ENCODE results near the gene SPTBN1.

Gene SPTBN1

DNA sequence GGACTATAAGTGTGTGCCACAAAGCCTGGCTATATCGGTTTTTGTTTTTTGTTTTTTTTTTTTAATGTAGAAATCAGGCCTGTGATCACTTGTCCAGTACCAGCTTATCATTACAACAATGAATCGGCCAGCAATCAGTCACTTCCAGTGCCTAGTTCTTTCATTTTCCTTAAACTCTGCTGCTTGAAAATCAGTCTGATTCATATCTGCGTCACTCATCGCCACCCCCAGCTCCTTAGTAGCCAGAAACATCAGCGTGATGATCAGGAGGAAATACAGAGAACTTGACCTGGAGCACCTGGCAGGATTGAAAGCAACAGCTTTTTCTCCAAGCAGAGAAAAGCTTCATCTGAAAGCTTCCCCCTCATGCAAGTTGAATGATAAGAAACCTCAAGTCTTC, 75.4 kb downstream of the SPTBN1 start:
- FAIRE-seq = no peak

DNA sequence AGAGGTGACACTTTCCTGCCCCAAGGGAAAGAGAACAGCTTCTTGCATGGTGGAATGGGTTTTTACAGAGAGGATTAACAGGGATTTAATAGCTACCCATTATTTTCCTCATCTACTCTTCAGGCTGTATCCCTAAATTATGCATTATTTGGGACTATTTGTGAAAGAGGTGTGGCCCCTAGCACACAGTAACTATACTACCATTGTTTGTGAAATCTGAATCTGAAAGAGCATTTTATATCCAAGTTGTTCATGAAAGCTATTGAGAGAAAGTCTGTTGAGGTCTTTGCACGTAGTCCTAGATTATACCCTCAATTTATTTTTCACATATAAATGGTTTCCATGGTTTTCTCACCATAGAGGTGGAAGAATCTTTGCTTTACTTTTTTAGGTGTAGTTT, 78.1 kb downstream of the SPTBN1 start:
- no peak for FAIRE-seq

DNA sequence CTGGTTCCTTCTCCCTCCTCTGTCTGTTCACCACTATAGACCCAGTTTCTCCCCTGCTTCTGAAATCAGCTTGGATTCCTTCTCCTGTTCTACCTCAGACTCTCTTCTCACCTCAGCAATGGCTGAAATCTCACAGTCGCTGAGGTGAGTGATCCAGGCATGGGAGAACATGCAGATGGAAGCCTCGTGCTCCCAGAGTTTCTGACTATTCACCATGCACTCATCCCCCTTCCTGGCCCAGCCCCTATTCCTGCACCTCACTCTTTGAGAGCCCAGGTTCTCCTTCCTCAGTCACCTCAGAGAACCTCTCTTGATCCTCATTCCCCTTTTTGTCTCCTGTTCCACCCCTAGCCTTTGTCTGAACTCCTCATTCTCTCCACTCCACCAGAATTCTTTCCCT, 78.5 kb downstream of the SPTBN1 start:
- FAIRE-seq = no peak

DNA sequence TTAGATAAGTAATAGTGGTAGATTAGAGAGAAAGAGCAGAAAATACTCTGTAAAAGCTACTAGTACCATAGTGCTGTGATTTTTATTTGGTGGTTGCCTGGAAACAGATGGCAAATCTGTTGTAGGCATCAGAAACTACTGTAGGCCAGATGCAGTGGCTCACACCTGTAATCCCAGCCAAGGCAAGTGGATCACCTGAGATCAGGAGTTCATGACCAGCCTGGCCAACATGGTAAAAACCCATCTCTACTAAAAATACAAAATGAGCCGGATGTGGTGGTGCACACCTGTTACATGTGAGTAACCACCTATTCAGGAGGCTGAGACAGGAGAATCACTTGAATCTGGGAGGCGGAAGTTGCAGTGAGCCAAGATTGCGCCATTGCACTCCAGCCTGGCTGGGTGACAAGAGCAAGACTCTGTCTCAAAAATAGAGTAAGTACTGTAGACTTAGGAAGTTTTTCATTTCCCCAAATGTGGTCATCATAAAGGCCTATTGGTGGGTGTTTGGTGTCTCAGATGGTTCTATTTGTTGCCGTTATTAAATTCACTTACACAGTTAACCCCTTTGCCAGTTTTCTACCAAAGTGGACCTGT, 79.6 kb downstream of the SPTBN1 start:
- FAIRE-seq = no peak

DNA sequence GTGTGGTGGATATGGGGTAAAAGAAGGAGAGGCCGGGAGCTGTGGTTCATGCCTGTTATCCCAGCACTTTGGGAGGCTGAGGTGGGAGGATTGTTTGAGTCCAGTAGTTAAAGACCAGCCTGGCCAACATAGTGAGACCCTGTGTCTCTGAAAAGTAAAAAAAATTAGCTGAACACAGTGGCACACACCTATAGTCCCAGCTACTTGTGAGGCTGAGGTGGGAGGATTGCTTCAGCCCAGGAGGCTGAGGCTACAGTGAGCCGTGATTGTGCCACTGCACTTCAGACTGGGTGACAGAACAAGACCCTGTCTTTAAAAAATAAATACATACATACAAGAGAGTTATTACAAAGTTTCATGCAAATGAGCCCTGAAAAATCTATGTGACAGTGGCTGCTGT, 80.6 kb downstream of the SPTBN1 start:
- no peak for FAIRE-seq

DNA sequence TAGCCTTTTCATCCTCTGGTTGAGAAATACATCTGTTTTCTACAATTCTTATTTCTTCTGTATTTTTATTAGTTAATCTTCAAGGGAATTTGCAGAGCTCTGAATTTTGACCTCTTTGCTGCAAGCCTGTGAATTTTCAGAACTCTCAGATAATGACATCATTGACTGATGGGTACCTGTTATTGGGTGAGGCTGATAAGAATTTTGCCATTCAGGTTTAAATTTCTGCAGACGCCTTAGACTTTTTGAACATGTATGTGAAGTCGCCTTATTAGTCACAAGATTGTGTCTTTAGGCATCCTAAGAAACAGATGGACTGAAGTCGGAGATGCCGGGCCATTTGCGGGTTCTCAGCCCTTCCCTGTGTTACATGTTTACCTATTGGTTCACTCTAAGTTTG, 82.4 kb downstream of the SPTBN1 start:
- FAIRE-seq = no peak

DNA sequence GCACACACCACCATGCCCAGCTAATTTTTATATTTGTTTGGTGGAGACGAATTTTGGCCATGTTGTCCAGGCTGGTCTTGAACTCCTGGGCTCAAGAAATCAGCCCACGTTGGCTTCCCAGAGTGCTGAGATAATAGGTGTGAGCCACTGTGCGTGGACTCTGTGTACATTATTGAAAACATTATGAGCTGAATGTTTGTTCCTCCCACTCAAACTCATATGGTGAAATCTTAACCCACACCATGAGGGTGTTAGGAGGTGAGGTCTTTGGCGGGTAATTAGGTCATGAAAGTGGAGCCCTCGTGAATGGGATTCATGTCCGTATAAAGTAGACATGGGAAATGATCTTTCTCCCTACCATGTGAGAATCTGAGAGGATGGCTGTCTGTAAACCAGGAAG, 83.6 kb downstream of the SPTBN1 start:
- FAIRE-seq = no peak

DNA sequence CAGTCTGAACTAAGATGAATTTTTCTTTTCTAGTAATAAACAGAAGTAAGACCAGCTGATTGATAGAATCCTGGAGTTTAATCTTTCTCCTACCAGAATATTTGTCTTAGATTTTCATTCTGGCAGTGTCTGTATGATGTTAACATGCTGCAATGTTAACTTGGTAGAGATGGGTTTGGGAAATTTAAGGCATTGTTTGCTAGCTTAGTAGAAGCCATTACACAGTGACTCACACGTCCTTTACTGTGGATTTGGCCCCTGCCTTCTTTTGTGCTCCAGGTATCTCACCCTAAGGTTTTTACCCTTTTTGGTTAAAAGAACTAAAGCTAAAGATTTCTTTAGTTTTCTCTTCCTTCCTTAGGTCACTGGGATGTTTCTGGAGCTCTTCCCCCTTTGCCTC, 84.1 kb downstream of the SPTBN1 start:
- FAIRE-seq = no peak

DNA sequence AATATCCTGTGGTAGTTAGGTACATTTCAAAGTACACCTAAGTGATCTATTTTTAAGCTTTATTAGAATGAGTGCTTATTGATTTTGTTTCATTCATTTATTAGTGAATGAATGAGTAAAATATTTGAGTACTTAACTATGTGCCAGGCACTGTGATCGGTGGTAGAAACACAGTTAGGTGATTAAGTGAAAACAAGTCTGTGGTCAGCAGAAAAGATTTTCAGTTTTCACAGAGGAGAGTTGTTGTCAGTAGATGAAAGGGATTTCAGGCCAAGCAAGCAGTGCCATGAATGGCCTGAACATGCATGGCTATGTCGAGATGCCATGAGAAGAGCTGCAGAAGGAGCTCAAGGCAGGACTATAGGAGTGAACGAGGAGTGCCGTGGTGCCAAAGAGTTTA, 85.9 kb downstream of the SPTBN1 start:
- no peak for FAIRE-seq

DNA sequence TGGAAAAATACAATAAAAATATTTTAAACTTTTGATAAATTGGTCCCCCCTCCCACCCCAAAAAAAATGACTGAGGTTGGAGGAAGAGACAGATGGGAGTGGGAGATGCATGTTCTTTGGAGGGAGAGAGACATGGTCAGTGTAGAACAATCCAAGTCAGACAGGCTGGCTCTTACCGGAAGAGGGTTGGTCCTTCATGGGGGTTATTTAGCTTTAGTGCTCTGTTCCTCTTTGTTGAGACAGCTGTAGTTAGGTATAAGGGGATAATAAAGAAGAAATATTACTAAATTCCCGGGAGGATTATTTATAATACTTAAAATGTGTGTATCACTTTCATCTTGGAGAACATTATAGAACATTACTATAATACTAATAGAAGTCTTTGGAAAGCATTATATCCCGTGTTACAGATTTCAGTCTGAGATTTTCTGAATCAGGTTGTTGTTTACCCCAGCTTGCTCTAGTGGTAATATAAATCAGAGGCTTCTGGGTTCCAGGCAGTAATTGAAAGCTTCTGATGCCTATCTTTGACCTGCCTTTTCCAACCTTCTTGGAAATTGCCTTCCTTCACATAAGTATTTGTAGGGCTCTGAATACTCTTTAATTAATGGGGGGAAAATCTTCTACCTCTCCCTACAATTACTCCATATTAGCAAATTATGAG, 87.7 kb downstream of the SPTBN1 start:
- no peak for FAIRE-seq

DNA sequence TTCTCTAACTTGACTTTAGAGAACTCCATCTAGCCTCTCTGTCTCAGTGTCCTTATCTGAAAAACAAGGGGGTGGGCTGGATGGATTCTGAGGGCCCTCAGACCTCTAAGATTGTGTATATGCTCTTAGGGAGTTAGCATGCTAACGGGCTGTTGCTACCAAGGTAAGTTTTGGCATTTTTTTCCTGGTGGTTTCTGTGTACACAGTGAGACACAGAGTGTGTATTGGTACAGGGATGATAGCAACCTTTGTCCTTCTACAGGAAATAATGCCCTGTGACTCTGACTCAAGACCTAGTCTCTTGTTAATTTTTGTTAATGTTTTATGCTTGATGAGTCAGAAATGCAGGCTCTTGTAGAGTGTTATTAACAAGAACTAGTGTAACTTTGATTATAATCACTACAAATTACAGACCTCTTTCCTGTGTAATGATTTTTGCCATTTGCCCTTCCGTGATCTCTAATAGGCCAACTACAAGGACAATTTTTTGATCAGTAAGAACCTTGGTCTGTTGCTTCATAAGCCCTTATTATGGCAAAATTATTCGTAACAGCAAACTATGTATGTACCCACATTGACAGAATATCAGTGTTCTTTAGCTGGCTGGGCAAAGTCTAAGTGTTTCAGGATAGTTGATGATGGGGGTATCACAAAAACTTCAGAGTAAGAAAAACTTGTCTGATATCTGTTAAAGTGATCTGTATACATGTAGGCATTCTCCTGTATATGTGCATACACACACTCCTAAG, 89.7 kb downstream of the SPTBN1 start:
- no peak for FAIRE-seq

DNA sequence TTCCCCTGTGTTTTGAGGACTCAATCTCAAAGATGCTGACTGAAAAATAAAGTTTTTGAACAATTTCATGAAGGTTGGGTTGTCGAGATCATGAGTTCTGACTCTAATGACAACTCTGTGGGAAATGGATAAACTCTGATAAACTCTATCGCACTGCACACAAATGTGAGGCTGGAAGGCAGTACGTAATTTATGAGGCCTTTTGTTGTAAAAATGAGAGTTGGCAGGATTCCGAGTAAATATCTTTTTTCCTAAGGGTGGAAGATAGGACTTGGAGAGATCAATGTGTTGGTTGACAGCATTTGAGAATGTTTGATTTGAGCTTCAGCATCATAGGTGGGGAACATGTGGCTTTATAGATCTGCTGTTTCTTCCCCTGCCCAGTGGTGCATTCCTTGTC, 90.4 kb downstream of the SPTBN1 start:
- FAIRE-seq = no peak

DNA sequence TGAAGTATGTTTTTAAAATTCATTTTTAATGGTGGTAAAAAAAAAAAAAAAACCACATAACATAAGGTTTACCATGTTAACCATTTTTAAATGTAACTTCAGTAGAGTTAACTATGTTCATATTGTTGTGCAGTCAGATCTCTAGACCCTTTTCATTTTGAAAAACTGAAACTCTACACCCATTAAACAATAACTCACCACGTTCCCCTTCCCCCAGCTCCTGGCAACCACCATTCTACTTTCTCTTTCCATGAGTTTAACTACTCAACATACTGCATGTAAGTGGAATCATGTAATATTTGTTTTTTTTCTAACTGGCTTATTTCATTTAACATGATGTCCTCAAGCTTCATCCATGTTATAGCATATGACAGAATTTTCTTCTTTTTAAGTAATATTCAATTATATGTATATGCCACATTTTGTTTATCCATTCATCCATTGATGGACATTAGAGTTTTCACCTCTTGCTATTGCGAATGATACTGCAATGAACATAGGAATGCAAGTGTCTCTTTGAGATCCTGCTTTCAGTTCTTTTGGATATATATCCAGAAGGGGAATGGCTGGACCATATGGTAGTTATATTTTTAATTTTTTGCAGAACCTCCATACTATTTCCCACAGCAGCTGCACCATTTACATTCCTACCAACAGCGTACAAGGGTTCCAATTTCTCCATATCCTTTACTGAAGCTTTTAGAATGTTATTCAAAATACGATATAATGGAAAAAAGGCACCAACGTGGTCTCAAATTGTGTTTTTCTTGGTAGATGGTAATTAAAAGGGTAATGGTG, 91.0 kb downstream of the SPTBN1 start:
- no peak for FAIRE-seq

DNA sequence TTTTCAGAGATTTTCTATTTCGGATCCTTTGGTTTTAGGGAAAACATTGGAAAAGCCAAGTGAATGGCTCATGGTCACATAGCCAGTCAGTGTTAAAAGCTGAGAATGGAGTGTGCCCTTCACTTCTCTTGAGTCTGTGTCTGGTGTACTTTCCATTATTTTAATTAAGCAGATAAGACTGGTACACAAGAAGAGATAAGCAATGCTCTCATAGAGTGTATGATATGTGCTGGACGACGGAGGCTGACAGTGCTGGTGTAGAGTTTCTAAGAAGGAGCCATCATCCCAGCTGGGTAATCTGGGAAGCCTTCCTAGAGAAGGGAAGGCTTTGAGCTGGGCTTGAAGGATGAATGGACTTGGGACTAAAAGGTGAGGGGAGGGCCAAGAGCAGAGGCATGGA, 93.3 kb downstream of the SPTBN1 start:
- no peak for FAIRE-seq

DNA sequence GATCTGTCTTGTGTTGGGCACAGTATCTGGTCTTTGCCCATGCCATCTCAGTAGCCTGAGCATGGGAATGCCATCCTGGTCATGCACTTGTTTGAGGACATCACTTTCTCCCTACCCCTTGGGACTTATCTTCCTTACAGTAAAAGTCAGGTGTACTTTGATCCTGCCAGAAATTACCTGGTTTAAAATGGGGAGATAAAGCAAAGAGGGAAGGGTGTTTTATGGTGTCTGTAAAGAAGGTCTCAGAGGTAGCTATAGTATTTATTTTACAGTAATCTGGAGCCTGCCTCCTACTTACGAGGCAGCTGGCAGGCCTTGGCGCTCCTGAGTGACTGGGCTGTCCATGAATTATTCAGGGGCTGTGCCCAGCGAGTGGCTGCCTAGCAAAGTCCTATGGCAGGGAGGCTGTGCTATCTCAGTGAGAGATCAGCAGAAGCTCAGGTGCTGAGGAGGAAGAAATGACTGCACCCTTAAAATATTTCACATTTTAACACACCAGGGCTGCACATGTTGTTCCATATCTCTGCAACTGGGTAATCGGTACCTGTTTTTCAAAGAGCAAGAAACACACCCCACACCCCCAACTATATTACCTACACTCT, 93.9 kb downstream of the SPTBN1 start:
- no peak for FAIRE-seq

DNA sequence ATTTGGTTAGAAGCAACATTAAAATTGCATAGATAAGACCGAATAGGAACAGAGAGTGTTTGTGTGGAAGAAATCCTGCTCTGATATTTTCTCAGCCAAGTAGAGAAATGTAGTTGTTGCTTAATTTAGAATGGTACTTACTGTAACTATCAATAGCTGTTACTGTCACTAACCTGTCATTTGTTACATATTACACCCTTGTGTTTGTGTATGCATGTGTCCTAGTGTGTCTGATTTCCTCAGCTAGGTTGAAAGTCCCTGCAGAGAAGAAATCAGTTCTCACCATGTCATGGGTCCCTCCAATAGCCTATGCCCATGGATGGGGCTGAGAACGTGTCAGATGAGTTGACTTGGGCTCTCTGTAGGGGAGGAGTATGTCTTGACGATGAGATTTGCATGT, 94.4 kb downstream of the SPTBN1 start:
- no peak for FAIRE-seq

DNA sequence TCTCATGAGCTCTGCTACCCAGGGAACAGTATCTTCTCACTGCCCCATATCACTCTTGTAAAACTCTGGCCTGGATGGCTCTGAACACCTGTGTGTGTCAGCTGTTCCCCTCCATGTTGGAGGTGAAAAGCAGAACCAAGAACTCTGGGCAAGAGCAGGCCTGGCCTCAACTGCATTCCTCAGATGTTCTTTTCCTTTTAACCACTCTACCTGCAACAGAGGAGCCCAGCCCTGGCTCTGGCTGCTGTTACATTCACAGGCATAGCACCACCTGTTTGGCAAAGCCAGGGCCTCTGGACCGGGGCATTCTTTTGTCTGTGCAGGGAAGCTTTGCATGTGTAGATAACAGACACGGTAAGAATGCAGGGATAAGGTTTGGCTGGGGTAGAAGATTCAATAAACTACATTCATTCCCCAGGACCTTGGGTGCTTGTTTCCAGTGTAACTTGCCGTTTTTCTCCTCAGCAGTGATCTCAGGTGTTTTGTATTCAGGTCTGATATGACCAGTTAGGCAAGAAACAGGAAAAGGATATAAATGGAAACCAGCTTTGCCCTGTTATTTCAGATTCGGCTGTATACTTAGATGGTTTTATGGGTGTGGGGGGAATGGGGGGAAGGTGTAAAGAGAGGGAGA, 95.1 kb downstream of the SPTBN1 start:
- FAIRE-seq = no peak

DNA sequence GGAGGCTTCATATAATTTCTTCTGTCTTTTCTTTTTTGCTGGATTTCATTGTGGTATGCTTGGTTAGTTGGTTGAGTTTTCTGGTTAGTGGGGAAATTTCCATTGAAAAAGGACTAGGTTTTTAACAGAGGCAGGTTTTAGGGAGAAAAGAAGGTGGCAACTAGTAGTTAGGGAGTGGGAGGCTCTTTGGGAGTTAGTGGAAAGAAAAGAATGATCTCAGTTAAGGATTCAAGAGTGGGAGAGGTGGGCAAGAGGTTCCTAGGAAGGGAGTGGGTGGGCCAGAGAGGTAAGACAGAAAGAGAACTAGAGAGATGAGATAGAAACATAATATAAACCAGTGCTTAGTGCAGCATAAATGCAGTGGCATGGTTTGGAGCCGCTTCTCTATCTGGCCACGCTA, 96.9 kb downstream of the SPTBN1 start:
- no peak for FAIRE-seq

DNA sequence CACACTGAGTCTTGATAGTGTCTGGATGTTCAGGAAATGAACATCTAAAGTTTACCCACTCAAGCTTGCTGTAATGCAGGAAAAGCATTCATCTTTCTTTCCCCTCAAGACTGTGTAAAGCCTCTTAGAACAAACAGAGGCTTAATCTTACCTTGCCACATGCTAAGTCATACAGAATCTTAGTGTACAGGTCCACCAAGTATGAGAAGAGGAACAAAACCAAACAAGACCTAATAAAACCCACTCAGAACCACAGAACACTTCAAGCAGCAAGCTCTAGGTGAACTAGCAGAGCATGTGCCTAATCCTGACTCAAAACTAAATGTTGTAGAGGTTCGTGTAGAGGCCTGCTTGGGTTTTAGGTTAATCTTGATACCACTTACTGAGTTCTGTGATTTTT, 97.6 kb downstream of the SPTBN1 start:
- FAIRE-seq = no peak

DNA sequence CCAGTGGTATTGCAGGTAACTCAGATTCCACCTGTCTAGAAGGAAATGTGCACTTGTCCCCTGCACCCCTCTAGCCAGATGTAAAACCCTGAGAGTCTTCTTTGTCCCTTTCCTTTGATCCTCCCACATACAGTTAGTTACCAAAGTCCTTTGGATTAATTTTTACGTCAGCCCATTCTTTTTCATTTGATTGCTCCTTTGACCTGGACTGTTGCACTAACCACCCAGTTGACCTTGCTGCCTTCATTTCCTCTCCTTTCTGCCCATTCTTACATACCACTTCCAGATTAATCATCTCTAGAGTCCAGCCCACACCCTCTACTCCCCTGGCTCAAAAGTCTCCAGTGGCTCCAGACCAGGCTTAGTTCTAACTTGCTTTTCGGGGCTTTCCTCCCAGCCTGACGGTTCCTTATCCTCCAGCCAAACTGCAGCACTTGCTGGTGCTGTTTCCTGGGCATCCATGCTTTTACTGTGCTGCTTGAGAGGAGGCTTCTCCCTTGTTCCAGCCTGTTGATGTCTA, 99.3 kb downstream of the SPTBN1 start:
- FAIRE-seq = no peak

DNA sequence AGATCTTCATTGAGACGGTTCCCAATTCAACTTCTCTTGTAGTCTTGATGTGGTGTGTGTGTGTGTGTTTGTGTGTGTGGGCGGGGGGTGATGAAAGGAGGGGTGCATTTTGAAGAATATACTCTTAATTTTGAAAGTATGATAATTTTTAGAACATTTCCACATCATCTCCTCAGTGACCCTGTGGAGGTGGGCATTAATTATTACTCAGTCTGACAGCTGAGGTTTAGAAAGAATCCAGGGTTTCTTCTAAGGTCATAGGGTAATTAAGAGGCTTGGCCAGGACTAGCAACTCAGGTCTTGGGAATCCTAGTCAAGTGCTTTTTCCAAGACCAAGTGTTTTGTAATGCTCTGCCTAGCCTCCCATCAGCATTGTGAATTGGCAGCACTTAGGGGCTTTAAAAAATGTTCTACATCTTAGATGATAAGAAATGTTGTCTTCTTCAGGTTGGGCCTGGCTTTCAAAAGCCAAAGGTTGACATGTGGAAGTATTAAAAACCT, 100.5 kb downstream of the SPTBN1 start:
- no peak for FAIRE-seq

DNA sequence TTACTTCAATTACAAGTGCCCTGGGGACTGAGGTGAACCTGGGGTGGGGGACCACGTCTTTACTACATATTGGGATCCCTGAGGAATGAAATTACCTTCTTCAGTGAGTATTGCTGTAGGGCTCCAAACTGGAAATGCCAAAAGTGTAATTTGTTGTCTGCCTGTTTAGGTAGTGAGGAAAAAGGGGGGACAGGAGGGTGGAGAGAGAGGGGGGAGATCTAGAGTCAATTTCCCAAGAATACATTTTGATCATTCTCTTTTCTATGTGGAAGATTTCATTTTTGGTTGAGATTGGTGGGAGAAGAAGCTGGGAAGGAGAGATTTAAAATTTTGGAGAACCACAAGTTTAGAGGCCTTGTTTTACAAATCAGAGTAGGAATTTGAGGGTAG, 101.1 kb downstream of the SPTBN1 start:
- no peak for FAIRE-seq
